ENCODE measurements around the gene KCNH1. TPM values are rescaled to one million over a fixed set of nuclear protein-coding genes. Genes with fewer than 3 reads are reported as not detected.

The KCNH1 gene
- total and polyA plus RNA-seq, 2 of the 4 experiments (the other 2 are of a cell fraction) = 0.27 to 0.54 TPM

DNA sequence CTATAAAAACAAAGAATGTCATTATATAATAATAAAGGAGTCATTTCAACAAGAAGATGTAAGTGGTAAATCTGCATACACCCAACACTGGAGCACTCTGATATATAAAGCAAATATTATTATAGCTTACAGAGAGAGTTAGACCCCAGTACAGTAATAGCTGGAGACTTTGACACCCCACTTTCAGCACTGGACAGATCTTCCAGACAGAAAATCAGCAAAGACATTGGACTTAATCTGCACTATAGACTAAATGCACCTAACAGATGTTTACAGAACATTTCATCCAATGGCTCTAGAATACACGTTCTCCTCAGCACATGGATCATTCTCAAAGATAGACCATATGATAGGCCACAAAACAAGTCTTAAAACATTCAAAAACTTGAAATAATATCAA is 20.0 kb upstream of the KCNH1 start:
- no peak for TF ChIP-seq RAD21 (IDR thresholded peaks at IDR 0.05; ENCODE audit: low read length)
- no peak for TF ChIP-seq MAFK (IDR thresholded peaks at IDR 0.05; ENCODE audit: low read depth, low read length)
- TF ChIP-seq FOS (IDR thresholded peaks at IDR 0.05; ENCODE audit: low read depth, low read length) = no peak
- TF ChIP-seq, protein P1, sequence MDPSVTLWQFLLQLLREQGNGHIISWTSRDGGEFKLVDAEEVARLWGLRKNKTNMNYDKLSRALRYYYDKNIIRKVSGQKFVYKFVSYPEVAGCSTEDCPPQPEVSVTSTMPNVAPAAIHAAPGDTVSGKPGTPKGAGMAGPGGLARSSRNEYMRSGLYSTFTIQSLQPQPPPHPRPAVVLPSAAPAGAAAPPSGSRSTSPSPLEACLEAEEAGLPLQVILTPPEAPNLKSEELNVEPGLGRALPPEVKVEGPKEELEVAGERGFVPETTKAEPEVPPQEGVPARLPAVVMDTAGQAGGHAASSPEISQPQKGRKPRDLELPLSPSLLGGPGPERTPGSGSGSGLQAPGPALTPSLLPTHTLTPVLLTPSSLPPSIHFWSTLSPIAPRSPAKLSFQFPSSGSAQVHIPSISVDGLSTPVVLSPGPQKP (IDR thresholded peaks at IDR 0.05; ENCODE audit: borderline replicate concordance, low read depth, low read length) = no peak
- TF ChIP-seq MXI1 (IDR thresholded peaks at IDR 0.05; ENCODE audit: borderline replicate concordance, low read depth, low read length) = no peak
- no peak for TF ChIP-seq RCOR1 (IDR thresholded peaks at IDR 0.05; ENCODE audit: insufficient replicate concordance, low read length)
- no peak for TF ChIP-seq POLR2A (IDR thresholded peaks at IDR 0.05; ENCODE audit: low read depth, low read length)
- no peak for TF ChIP-seq BHLHE40 (IDR thresholded peaks at IDR 0.05; ENCODE audit: low read depth, low read length)
- no peak for TF ChIP-seq MAZ (IDR thresholded peaks at IDR 0.05; ENCODE audit: borderline replicate concordance, low read depth, low read length)
- no peak for TF ChIP-seq NFE2L2 (IDR thresholded peaks at IDR 0.05; ENCODE audit: low read depth, low read length)
- TF ChIP-seq, protein P2, sequence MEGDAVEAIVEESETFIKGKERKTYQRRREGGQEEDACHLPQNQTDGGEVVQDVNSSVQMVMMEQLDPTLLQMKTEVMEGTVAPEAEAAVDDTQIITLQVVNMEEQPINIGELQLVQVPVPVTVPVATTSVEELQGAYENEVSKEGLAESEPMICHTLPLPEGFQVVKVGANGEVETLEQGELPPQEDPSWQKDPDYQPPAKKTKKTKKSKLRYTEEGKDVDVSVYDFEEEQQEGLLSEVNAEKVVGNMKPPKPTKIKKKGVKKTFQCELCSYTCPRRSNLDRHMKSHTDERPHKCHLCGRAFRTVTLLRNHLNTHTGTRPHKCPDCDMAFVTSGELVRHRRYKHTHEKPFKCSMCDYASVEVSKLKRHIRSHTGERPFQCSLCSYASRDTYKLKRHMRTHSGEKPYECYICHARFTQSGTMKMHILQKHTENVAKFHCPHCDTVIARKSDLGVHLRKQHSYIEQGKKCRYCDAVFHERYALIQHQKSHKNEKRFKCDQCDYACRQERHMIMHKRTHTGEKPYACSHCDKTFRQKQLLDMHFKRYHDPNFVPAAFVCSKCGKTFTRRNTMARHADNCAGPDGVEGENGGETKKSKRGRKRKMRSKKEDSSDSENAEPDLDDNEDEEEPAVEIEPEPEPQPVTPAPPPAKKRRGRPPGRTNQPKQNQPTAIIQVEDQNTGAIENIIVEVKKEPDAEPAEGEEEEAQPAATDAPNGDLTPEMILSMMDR (conservative IDR thresholded peaks at IDR 0.05; ENCODE audit: low read depth, low read length) = no peak
- no peak for TF ChIP-seq CEBPB (IDR thresholded peaks at IDR 0.05; ENCODE audit: low read depth, low read length)
- no peak for TF ChIP-seq CHD1 (IDR thresholded peaks at IDR 0.05; ENCODE audit: low read depth, low read length)
- no peak for TF ChIP-seq SMC3 (IDR thresholded peaks at IDR 0.05; ENCODE audit: low read depth, low read length)
- TF ChIP-seq, protein P3, sequence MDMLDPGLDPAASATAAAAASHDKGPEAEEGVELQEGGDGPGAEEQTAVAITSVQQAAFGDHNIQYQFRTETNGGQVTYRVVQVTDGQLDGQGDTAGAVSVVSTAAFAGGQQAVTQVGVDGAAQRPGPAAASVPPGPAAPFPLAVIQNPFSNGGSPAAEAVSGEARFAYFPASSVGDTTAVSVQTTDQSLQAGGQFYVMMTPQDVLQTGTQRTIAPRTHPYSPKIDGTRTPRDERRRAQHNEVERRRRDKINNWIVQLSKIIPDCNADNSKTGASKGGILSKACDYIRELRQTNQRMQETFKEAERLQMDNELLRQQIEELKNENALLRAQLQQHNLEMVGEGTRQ (IDR thresholded peaks at IDR 0.05; ENCODE audit: low read depth, low read length) = no peak
- Histone ChIP-seq H3K36me3 (ENCODE audit: control insufficient read depth, insufficient read depth, low read length) (no peaks in the 10 kb centered on the region), H2BK15ac (ENCODE audit: low read depth, low read length) (no peak overlapping the region), H4K91ac (ENCODE audit: insufficient read depth, low read depth, low read length) (no peak overlapping the region), H3K14ac (replicated peaks; ENCODE audit: low read depth, low read length) (no peak overlapping the region), H2BK120ac (ENCODE audit: low read depth, low read length) (no peak overlapping the region), H3K56ac (ENCODE audit: extremely low read depth, insufficient read depth, low read length) (no peak overlapping the region), H3K4me1 (ENCODE audit: control insufficient read depth, insufficient read depth, low read length) (no peaks in the 10 kb centered on the region), H2BK5ac (ENCODE audit: low read depth, low read length, poor library complexity, severe bottlenecking) (no peak overlapping the region), H3K9me3 (ENCODE audit: control insufficient read depth, insufficient read depth, low read length) (no peaks in the 10 kb centered on the region), H3K23ac (ENCODE audit: low read depth, low read length) (no peak overlapping the region), H3K18ac (ENCODE audit: low read depth, low read length) (no peak overlapping the region), H3K9me1 (ENCODE audit: insufficient read depth, low read length) (no peaks in the 10 kb centered on the region), H4K8ac (ENCODE audit: low read depth in 2 of 2, low read length in 2 of 2) (no peak overlapping the region), H4K20me1 (ENCODE audit: insufficient read depth, low read length) (no peaks in the 10 kb centered on the region), H3K4me3 (ENCODE audit: insufficient read depth, low read depth, low read length) (no peak overlapping the region), H2AK5ac (ENCODE audit: low read depth, low read length) (no peak overlapping the region), H3K9ac (ENCODE audit: low read depth, low read length) (no peak overlapping the region), H3K4ac (ENCODE audit: low read depth, low read length) (no peak overlapping the region), H3K27me3 (ENCODE audit: control insufficient read depth, insufficient read depth, low read length) (no peaks in the 10 kb centered on the region), H4K5ac (ENCODE audit: low read depth, low read length) (no peak overlapping the region), H3K4me2 (ENCODE audit: low read depth, low read length) (no peak overlapping the region), H2AK9ac (replicated peaks; ENCODE audit: low read depth, low read length, poor library complexity) (no peak overlapping the region), H3K27ac (ENCODE audit: insufficient read depth, low read length) (no peak overlapping the region), H2BK20ac (ENCODE audit: low read depth, low read length) (no peak overlapping the region), H3K79me1 (ENCODE audit: low read depth in 1 of 2, low read length in 2 of 2) (no peaks in the 10 kb centered on the region), H2AFZ (replicated peaks; ENCODE audit: low read length, poor library complexity) (no peak overlapping the region)
- BruUV-seq (replicated peaks) = no TSS peak
- dilution Hi-C loops (cut with HindIII; ENCODE audit: low sequenced_read_pairs, unreplicated experiment) (no loop called here), intact Hi-C loops (cut with micrococcal nuclease) (no loop called here), in situ Hi-C loops (cut with MboI; ENCODE audit: low sequenced_read_pairs) (no loop called here)
- DNase-seq (no peak), ATAC-seq (ENCODE audit: low read depth) (no peak)
- POLR2A ChIA-PET (ENCODE audit: unreplicated experiment) = no interaction called here
- CTCF ChIA-PET = interaction anchor here (0.6 to 1.5 kb wide), 3 partner anchors 19 to 655 kb away, joined by 3 read pairs; no protein-coding TSS in a partner anchor
- WGBS, 2 experiments (ENCODE audit: extremely low coverage in 2 of 2, insufficient read length in 1 of 2) = no CpG with 5 or more reads among the region's 1 CpG
